ENCODE data around the gene IQCH. TPM values are rescaled to one million over a fixed set of nuclear protein-coding genes. Genes with fewer than 3 reads are reported as not detected.

Gene IQCH
- total and polyA plus RNA-seq, 2 experiments from 2014 or later, result 1.7 to 4.6 TPM

GRCh38 chr15:67225336-67225735 is 29.2 kb upstream of the IQCH start (continued):
- TF ChIP-seq ZNF462 (CRISPR knock-in tag; IDR thresholded peaks at IDR 0.05) (no peak), NANOG (IDR thresholded peaks at IDR 0.05; ENCODE audit: borderline replicate concordance) (no peak), CTCF (conservative IDR thresholded peaks at IDR 0.05; ENCODE audit: low read depth in 2 of 2) (no peak)

- Mint-ChIP-seq H3K4me1 (no peaks in the 10 kb centered on the region), H3K36me3 (ENCODE audit: low read depth) (peaks cover 23% of the 10 kb centered on the region), H3K4me3 (no peak overlapping the region), H3K27ac (no peak overlapping the region), H3K9me3 (no peaks in the 10 kb centered on the region), H3K27me3 (ENCODE audit: insufficient read depth, low read depth, poor library complexity) (peaks cover 1% of the 10 kb centered on the region)
- Histone ChIP-seq H4K20me1 (replicated peaks; ENCODE audit: insufficient read depth) (no peaks in the 10 kb centered on the region), H3K27me3 (ENCODE audit: insufficient read depth) (no peaks in the 10 kb centered on the region), H3K27ac (ENCODE audit: low read depth) (no peak overlapping the region), H3K4me3 (no peak overlapping the region), H3F3A (replicated peaks; ENCODE audit: low read depth) (no peaks in the 10 kb centered on the region), H3K36me3 (ENCODE audit: insufficient read depth) (no peaks in the 10 kb centered on the region; the same call in 1 of the 2 replicates), H3K9me2 (ENCODE audit: insufficient read depth) (no peaks in the 10 kb centered on the region; the same call in 1 of the 2 replicates), H3K79me2 (replicated peaks; ENCODE audit: insufficient read depth) (no peaks in the 10 kb centered on the region), H3K4me1 (ENCODE audit: insufficient read depth) (no peaks in the 10 kb centered on the region), H2AFZ (no peak overlapping the region), H3K4me2 (no peak overlapping the region)
- ATAC-seq (no peak), DNase-seq (ENCODE audit: low spot score) (no peak)
- TF ChIP-seq ZNF331 (CRISPR knock-in tag; IDR thresholded peaks at IDR 0.05; ENCODE audit: low read depth) (no peak), CTCF (conservative IDR thresholded peaks at IDR 0.05; ENCODE audit: low read depth in 2 of 2) (no peak), ZNF114 (CRISPR knock-in tag; IDR thresholded peaks at IDR 0.05) (no peak), CREB1 (CRISPR knock-in tag; IDR thresholded peaks at IDR 0.05; ENCODE audit: low read depth) (no peak), NANOG (IDR thresholded peaks at IDR 0.05; ENCODE audit: borderline replicate concordance) (no peak), JUNB (IDR thresholded peaks at IDR 0.05; ENCODE audit: unreplicated experiment) (no peak)
Observed at GRCh38 chr15:67227431-67227830, 27.2 kb upstream of the IQCH start.
